Activated CD4-positive, alpha-beta T cell treated with anti-CD3 and anti-CD28 coated beads, Interleukin-2, amount 10 ng/mL, durations not matched to agents 7 days and 5 days (primary cell): ENCODE data around the gene CCL22. TPM values are rescaled to one million over a fixed set of nuclear protein-coding genes. Genes with fewer than 3 reads are reported as not detected.
"Not testable (repeated sequence)": the region's sequence is repeated elsewhere in the genome, so short reads cannot be mapped to it uniquely, and the experiment has no call there.

Experiments used
- CTCF ChIA-PET: fragments of 350-600 bp; sonication (Branson Sonifier 250); formaldehyde crosslinking; loops from one replicate; lab custom pipeline; 2021; ENCODE audit warnings: antibody characterized with exemption; lab: Charles Lee
- POLR2A ChIA-PET: fragments of 350-600 bp; sonication (Branson Sonifier 250); formaldehyde crosslinking; loops from one replicate; lab custom pipeline; 2021; ENCODE audit warnings: antibody characterized with exemption; lab: Charles Lee
- DNase-seq: peaks from one replicate; pipeline ENCODE4 v3.0.0-alpha.2; 2020
- H3K27ac Mint-ChIP-seq: one replicate; pipeline ENCODE4 v1.8.0; 2021; ENCODE audit warnings: mild to moderate bottlenecking, moderate library complexity, mixed read lengths
- H3K27me3 Mint-ChIP-seq: one replicate; pipeline ENCODE4 v1.8.0; 2021; ENCODE audit warnings: mixed read lengths
- H3K36me3 Mint-ChIP-seq: one replicate; pipeline ENCODE4 v1.8.0; 2021; ENCODE audit warnings: low read depth, mixed read lengths
- H3K4me1 Mint-ChIP-seq: one replicate; pipeline ENCODE4 v1.8.0; 2021; ENCODE audit warnings: mixed read lengths
- H3K4me3 Mint-ChIP-seq: one replicate; pipeline ENCODE4 v1.8.0; 2021; ENCODE audit warnings: mild to moderate bottlenecking, moderate library complexity, mixed read lengths
- H3K9me3 Mint-ChIP-seq: one replicate; pipeline ENCODE4 v1.8.0; 2021; ENCODE audit warnings: mixed read lengths
- total RNA-seq, 2 experiments: library from RNA; stranded (reverse); gene quantifications; one replicate each; pipeline ENCODE4 v1.2.3, GENCODE V29; 2021

CCL22 gene
- total RNA-seq, 2 experiments from 2014 or later: 0.50 to 0.74 TPM

DNA sequence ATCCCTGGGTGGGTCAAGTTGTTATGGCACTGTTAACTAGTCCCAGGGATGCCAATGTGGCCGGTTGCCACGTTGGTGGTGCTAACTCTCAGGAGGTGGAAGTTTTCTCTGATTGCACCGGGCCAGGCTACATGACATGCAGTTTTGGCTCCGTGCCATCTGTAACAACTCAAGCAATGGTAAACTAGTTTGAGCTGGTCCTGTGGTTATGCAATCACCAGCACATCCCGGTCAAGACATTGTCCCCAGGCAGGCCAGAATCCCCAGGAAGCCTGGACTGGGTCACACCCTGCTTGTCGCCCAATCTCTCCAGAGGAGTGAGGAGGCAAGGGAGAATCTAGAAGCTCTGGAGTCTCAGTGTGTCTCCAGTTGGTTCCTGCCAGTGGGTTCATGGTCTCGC is 35.9 kb downstream of the CCL22 start:
- H3K4me1 Mint-ChIP-seq: no peaks in the 10 kb centered on the region
- H3K27ac Mint-ChIP-seq: no peak overlapping the region
- H3K27me3 Mint-ChIP-seq: peaks cover 5% of the 10 kb centered on the region
- no peaks in the 10 kb centered on the region for H3K36me3 Mint-ChIP-seq
- no peak overlapping the region for H3K4me3 Mint-ChIP-seq
- ChIA-PET POLR2A (no interaction called here), CTCF (interaction anchor here (1.5 kb wide), 2 partner anchors 16 to 23 kb away, joined by 3 to 4 read pairs; no protein-coding TSS in a partner anchor)
- no peaks in the 10 kb centered on the region for H3K9me3 Mint-ChIP-seq
- DNase-seq: no peak

DNA sequence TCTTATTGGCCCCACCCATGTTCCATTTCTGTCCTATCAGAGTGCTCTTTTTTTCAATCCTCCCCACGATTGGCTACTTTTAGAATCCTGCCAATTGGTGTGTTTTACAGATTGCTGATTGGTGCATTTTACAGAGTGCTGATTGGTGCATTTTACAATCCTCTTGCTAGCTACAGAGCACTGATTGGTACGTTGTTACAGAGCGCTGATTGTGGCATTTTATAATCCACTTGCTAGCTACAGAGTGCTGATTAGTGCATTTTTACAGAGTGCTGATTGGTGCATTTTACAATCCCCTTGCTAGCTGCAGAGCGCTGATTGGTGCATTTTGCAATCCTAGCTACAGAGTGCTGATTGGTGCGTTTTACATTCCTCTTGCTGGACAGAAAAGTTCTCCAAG is 36.4 kb downstream of the CCL22 start:
- POLR2A ChIA-PET: no interaction called here
- Mint-ChIP-seq H3K27me3 (peaks cover 5% of the 10 kb centered on the region), H3K27ac (no peak overlapping the region), H3K4me1 (no peaks in the 10 kb centered on the region), H3K36me3 (no peaks in the 10 kb centered on the region), H3K4me3 (no peak overlapping the region), H3K9me3 (no peaks in the 10 kb centered on the region)
- CTCF ChIA-PET: interaction anchor here (1.5 kb wide), 2 partner anchors 15 to 23 kb away, joined by 3 to 4 read pairs; no protein-coding TSS in a partner anchor
- no peak for DNase-seq

DNA sequence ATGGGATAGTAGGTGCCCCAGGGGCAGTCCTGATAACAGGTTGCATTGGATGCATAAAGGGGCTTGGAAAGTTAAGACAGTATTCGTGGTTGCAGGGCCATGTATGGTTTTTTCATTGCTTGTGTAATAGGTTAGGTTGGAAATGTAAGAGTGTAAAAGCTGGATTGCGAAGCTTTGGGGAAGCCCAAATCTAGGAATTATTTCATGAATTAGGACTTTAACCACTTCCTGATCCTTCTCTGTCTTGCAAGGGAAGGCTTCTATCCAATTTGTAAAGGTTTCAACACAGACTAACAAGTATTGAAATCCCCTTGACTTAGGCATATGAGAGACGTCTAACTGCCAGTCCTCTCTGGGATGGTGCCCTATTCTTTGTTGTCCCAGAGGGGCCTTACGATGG is 38.2 kb downstream of the CCL22 start:
- H3K27me3 Mint-ChIP-seq: peaks cover 2% of the 10 kb centered on the region
- no peaks in the 10 kb centered on the region for H3K9me3 Mint-ChIP-seq
- H3K27ac Mint-ChIP-seq: no peak overlapping the region
- H3K36me3 Mint-ChIP-seq: no peaks in the 10 kb centered on the region
- H3K4me3 Mint-ChIP-seq: no peak overlapping the region
- ChIA-PET POLR2A (no interaction called here), CTCF (no interaction called here)
- DNase-seq: no peak
- no peaks in the 10 kb centered on the region for H3K4me1 Mint-ChIP-seq

DNA sequence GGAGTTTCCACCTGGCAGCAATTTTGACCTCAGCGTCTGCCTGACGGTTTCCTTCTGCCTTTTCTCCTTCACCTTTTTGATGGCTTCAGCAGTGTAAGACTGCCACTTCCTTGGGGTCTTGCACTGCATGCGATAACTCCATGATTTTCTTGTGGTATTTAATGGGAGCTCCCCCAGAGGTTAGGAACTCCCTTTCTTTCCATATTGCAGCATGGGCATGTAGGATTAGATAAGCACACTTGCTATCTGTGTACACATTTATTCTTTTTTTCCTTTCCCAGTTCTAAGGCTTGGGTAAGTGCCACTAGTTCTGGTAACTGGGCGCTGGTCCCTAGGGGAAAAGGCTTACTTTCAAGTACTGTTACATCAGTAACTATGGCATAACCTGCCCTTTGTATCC is 38.9 kb downstream of the CCL22 start:
- CTCF ChIA-PET, DNase-seq, H3K27ac Mint-ChIP-seq, H3K4me1 Mint-ChIP-seq, H3K36me3 Mint-ChIP-seq, H3K4me3 Mint-ChIP-seq, POLR2A ChIA-PET, H3K9me3 Mint-ChIP-seq, H3K27me3 Mint-ChIP-seq: not testable (repeated sequence)

DNA sequence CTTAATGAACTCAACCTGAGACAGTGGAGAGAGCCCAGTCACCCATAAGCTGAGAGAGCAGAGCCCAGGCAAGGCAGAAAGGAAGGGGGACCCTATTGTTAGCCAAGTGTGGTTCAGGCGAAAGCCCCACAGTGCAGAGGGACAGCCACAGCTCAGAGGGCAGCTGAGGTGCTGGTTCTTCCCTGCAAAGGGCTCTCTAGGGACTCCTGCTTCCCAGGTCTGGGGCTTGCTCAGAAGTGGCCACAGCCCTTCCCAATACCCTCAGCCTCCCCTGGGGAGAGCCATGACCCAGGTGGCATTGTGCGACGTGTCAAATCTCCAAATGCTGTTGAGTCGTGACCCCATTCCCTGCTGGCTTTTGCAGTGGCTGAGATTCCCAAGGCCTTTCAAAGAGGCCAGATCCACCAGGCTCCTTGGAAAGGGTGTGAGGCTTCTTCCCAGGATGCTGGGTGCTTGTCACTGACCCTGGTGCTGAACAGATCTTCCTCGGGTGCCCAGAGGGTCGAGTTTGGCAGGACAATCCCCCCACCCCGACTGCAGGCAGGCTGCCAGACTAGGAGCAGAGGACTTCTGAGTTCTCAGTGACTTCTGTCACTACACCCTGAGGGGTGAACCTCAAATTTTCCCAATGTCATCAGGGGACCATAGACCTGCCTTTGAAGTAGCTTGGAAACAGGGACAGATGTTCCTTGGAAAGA is 43.5 kb downstream of the CCL22 start:
- CTCF ChIA-PET: interaction anchor here (1.2 to 1.9 kb wide), 2 partner anchors 13 to 16 kb away, joined by 3 to 11 read pairs; no protein-coding TSS in a partner anchor
- no peaks in the 10 kb centered on the region for H3K9me3 Mint-ChIP-seq
- H3K27me3 Mint-ChIP-seq: no peaks in the 10 kb centered on the region
- no peaks in the 10 kb centered on the region for H3K4me1 Mint-ChIP-seq
- no peak for DNase-seq
- POLR2A ChIA-PET: no interaction called here
- H3K36me3 Mint-ChIP-seq: no peaks in the 10 kb centered on the region
- no peak overlapping the region for H3K27ac Mint-ChIP-seq
- no peak overlapping the region for H3K4me3 Mint-ChIP-seq

DNA sequence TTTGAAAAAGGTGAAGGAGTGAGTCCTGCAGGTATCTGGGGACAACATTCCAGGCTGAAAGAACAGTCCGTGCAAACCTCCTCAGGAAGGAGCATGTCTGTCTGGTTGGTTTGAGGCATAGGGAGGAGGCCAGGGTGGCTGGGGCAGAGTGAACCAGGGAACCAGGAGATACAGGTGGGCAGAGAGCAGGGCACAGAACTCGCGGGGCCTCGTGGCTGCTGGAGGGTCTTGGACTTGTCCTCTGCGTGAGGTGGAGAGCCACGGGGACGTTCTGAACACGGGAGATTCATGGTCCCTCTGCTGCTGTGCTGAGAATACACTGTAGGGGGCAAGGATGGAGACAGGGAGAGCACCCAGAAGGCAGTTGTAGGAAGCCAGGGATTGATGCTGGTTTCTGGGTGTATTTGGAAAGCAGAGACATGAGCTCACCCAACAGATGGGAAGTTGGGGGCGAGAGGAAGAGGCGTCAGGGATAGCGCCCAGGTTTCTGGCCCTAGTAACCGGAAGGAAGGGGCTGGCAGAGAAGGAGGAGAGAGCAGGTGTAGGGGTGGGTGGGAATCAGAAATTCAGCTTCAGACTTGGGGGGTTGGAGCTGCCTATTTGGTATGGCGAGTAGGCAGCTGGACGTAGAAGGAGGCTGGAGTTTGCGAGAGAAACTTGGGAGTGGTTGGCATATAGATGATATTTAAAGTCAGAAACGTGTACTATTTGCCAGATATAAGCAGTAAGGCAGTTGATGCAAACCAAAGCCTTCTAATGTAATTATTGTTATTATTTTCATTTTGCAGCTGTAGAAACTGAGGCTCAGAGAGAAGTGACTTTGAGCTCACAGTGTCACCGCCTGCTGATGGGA is 45.6 kb downstream of the CCL22 start, which contains the start of gene CCL17:
TSS of gene CCL17 (plus strand) at position 803 of the 853 bp plus-strand sequence. CDS start 9,166 bp downstream, outside the sequence.
- Mint-ChIP-seq H3K27me3 (no peaks in the 10 kb centered on the region), H3K36me3 (no peaks in the 10 kb centered on the region), H3K27ac (no peak within 1 kb of the TSS), H3K4me1 (no peaks in the 10 kb centered on the region), H3K9me3 (no peaks in the 10 kb centered on the region), H3K4me3 (no peak within 1 kb of the TSS)
- ChIA-PET CTCF (interaction anchor here (0.7 to 2.4 kb wide), 3 partner anchors 13 to 104 kb away, joined by 3 to 7 read pairs (median 4); no protein-coding TSS in a partner anchor), POLR2A (no interaction called here)
- no peak for DNase-seq

DNA sequence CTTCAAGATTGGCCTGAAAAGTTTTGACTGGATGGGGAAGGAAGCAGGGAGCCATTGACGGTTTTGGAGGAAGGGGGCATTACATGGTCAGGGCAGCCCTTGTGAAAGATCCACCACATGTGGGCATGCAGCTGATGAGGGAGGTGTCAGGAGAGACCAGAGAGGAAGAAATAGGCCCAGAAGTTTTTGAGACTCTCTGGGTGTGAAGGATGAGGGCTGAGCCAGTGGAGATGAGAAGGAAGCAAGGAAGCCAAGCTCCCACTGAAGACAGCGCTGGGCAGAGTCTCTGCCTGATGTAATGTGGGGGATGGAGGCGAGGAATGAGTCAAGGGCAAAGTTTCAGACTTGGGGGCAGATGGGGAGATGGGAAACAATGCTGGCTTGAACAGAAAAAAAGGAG is 46.5 kb downstream of the CCL22 start:
- DNase-seq: no peak
- Mint-ChIP-seq H3K27me3 (no peaks in the 10 kb centered on the region), H3K36me3 (no peaks in the 10 kb centered on the region), H3K9me3 (no peaks in the 10 kb centered on the region), H3K4me1 (no peaks in the 10 kb centered on the region), H3K27ac (no peak overlapping the region), H3K4me3 (no peak overlapping the region)
- CTCF ChIA-PET: interaction anchor here (0.7 to 2.4 kb wide), 4 partner anchors 12 to 105 kb away, joined by 3 to 7 read pairs (median 4); no protein-coding TSS in a partner anchor
- POLR2A ChIA-PET: no interaction called here

DNA sequence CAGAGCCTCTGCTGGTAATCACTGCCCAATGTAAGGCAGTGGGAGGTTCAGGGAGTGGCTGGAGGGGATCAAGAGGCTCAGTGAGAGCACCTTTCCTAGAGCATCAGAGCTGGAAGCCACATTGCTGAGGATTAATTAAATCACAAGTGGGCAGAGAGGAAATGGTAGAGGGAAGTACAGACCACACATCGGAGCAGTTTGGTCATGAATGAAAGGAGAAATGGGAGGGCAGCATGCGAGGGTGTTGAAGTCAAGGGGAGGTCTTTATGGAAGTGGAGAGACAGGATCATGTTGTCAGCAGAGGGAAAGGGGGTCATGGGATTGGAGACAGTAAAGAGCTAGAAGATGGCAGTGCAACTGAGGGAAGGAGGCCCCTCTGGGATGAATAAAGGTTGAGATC is 48.3 kb downstream of the CCL22 start:
- no peaks in the 10 kb centered on the region for H3K36me3 Mint-ChIP-seq
- no peak overlapping the region for H3K27ac Mint-ChIP-seq
- no peaks in the 10 kb centered on the region for H3K4me1 Mint-ChIP-seq
- POLR2A ChIA-PET: no interaction called here
- CTCF ChIA-PET: interaction anchor here (0.9 to 2.4 kb wide), 3 partner anchors 10 to 106 kb away, joined by 3 to 7 read pairs (median 3); no protein-coding TSS in a partner anchor
- H3K4me3 Mint-ChIP-seq: no peak overlapping the region
- DNase-seq: no peak
- H3K27me3 Mint-ChIP-seq: no peaks in the 10 kb centered on the region
- H3K9me3 Mint-ChIP-seq: no peaks in the 10 kb centered on the region

DNA sequence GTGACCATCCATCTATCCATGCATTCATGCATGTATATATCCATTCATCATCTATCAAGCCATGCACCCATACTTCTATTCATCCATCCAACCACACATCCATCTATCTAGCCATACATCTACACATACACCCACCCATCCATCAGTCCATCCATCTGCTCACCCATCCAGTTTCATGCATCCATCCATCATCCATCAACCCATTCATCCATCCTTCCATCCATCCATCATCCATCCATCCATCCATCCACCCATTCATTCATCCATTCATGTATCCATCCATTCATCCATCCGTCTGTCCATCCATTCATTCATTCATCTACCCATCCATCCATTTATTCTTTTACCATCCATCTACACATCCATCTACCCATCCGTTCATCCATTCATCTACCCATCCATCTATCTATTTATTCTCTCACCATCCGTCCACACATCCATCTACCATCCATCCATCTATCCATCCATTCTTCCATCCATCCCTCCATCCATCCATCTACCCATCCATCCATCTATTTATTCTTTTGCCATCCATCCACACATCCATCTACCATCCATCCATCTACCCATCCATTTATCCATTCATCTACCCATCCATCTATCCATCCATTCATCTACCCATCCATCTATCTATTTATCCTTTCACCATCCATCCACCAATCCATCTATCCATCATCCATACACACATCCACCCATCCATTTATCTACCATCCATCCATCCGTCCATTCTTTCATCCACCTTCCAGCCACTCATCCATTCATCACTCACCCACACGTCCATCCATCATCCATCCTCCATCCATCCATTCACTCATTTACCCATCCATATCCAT is 49.2 kb downstream of the CCL22 start:
- H3K27me3 Mint-ChIP-seq: no peaks in the 10 kb centered on the region
- H3K4me3 Mint-ChIP-seq: no peak overlapping the region
- no peaks in the 10 kb centered on the region for H3K36me3 Mint-ChIP-seq
- CTCF ChIA-PET: interaction anchor here (0.6 to 1.1 kb wide), 2 partner anchors 38 kb away, joined by 3 to 4 read pairs; no protein-coding TSS in a partner anchor
- no peaks in the 10 kb centered on the region for H3K4me1 Mint-ChIP-seq
- no peak for DNase-seq
- no peak overlapping the region for H3K27ac Mint-ChIP-seq
- no peaks in the 10 kb centered on the region for H3K9me3 Mint-ChIP-seq
- POLR2A ChIA-PET: no interaction called here

DNA sequence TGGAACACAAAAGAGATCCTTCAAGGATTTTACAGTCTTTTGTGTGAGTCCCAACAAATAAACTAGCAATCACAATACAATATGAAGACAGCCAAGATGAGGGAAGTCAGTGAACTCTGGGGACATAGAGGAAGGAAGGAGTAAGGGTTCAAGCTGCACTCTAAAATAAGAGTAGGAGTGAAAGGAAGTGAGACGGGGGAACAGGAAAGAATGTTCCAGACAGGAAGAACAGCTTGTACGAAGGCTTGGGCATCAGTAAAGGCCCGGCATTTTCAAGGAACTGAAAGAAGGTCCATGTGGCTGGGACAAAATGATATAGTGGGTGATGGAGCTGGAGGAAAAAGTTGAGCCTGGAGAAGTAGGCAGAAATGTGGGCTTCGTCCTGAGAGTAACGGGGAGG is 50.5 kb downstream of the CCL22 start:
- no peaks in the 10 kb centered on the region for H3K27me3 Mint-ChIP-seq
- CTCF ChIA-PET: interaction anchor here (1.1 to 1.6 kb wide), 4 partner anchors 9 to 31 kb away, joined by 3 to 4 read pairs (median 3); no protein-coding TSS in a partner anchor
- H3K9me3 Mint-ChIP-seq: no peaks in the 10 kb centered on the region
- no peak overlapping the region for H3K4me3 Mint-ChIP-seq
- no peak overlapping the region for H3K27ac Mint-ChIP-seq
- no peak for DNase-seq
- POLR2A ChIA-PET: no interaction called here
- H3K4me1 Mint-ChIP-seq: no peaks in the 10 kb centered on the region
- H3K36me3 Mint-ChIP-seq: no peaks in the 10 kb centered on the region

DNA sequence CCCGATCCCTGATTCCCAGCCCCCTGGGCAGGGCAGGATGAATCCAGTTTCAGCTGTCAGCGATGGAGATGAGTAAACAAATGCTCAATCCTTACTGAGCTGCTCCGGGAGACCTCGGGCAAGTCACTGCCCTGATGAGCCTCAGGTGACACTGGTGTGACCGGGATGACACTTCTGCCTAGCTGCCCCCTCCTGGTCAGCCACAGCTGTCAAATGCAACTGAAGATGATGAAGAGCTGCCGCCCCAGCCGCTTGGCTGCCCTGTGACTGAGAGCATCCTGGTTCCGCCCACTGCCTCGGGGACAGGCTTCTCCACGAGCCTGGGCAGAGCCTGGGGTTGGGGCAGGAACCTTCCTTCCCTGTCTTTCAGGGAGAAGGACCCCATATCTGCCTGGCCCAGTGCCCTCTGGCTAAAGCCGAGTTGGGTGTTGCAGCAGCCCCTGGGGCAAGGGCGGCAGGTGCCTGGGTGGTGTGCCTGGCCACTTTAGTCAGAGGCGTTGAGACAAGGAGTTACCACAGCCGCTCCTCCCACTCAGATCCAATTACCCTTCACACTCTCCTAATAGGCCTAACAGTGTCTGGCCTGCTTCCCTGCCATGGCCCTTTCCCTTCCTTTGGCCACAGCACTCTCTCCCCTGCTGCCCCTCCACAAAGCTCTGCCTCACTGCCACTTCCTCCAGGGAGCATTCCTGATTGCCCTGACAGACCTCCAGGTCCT is 51.4 kb downstream of the CCL22 start:
- no peak for DNase-seq
- Mint-ChIP-seq H3K9me3 (no peaks in the 10 kb centered on the region), H3K27me3 (no peaks in the 10 kb centered on the region), H3K4me1 (no peaks in the 10 kb centered on the region), H3K27ac (no peak overlapping the region), H3K4me3 (no peak overlapping the region), H3K36me3 (no peaks in the 10 kb centered on the region)
- ChIA-PET CTCF (interaction anchor here (1.3 to 1.6 kb wide), 3 partner anchors 9 to 15 kb away, joined by 3 read pairs; no protein-coding TSS in a partner anchor), POLR2A (no interaction called here)
